HG03060 (cell line): ENCODE data around the gene TMEM132D.

Experiments
- ATAC-seq: cut with Tn5 transposase; IDR thresholded peaks from one replicate; pipeline ENCODE4 v1.9.1; 2021; ENCODE audit warnings: low read depth, moderate number of reproducible peaks; ENCODE audit not compliant: unreplicated experiment

The TMEM132D gene

DNA sequence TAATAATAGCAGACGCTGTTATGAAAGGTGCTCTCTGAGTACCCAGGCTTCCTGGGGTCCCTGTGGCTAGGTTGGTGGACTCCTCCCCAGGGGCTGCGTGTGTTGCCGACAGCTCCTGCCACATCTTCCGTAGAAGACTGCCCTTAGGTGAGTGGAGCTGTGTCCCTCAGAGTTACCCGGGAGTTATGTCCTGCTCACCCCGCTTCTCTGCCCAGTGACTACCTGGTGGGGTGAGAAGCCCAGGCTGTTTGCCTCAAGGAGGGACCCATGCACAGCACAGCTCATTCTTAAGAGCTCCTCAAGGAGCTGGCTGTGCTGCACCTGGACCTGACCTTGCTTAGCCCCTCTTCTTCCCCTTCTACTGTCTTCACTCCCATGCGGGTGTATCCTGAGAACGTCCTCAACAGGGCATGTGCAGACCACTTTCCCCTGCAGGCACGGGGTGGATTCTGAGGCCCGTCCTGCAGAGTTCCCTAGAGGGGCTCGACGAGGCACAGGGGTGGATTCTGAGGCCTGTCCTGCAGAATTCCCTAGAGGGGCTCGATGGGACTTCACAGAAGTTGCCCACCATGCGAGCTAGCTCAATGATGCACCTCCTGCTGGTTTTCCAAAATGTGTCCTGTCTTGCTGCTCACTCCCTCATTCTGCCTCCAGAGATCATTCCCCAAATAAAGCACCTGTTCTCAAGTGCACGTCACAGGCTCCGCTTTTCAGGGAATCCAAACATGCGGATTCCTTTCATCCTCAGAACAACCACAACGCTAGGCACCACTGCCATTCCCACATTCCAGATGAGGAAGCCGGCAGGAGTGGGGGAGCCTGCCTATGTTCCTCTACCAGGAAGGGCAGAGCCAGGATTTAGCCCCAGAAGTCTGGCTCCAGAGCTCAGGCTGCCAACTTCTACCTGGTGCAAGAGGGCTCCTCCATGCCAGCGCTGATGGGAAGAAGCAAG lies 818.7 kb downstream of the TMEM132D start:
- no peak for ATAC-seq

DNA sequence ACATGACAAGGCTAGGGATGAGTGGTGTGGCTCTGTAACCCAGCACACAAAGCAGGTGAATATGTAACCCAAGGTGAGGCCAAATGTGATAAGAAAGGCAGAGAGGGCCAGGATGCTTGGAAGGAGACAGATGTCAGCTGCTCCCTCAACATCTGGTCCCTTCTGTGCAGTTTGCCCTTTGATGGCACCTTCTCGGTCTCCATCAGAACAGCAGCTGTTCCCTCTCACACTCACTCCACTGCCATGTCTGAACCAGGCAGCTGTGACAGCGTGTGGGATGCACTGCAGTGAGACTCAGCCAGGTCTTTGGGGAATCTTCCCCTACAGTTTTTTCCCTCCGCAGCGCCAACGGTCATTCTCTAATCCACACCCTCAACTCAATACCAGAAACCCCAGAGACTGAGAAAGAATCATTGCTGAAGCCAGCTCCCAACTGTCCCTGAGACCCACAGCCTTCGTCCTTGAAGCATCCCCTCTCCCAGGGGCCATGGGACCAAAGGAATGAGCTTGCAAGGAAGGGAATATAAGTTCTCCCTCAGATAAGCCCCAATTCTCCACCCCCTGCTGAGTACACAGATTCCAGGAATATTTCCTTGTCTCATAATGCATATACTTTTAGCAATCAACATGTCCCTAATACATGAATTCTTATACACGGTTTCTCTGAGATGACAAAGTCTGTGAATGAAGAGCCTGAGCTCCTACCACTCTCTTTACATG lies 820.5 kb downstream of the TMEM132D start:
- no peak for ATAC-seq

DNA sequence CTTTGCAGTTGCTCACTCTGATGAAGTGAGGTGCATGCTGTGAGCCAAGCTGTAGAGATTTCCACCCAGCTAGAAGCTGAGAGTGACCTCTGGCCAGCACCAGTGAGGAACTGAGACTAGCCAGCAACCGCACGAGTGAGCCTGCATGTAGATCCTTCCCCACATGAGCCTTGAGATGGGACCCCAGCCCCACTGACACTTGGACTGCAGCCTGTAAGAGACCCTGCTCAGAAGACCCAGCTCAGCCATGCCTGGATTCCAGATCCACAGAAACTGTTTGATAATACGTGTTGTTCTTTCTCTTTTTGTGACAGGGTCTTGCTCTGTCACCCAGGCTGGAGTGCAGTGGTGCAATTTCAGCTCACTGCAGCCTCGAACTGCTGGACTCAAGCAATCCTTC lies 821.4 kb downstream of the TMEM132D start:
- no peak for ATAC-seq

DNA sequence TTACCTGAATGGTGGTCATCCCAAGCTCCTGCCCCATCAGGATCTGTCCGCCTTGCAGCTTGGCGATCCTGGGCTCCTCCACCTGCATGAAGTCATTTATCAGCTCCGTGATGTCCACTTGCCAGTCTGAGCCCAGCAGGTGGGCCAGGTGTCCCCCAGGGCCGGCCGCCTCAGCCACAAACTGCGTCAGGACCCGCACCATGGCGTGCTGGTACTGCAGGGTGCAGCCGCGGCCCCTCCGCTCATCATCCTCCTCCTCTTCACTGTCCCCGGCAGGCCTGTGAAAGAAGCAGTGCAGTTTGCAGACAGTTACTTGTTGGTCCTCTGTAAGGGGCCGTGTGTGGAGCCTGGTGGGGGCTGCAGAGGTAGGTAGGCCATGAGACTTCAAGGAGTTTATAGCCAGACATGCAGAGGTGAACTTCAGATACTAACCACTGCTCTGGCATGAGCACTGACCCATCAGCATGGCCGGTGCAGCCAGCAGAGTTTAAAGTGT lies 822.0 kb downstream of the TMEM132D start:
- ATAC-seq, result no peak

DNA sequence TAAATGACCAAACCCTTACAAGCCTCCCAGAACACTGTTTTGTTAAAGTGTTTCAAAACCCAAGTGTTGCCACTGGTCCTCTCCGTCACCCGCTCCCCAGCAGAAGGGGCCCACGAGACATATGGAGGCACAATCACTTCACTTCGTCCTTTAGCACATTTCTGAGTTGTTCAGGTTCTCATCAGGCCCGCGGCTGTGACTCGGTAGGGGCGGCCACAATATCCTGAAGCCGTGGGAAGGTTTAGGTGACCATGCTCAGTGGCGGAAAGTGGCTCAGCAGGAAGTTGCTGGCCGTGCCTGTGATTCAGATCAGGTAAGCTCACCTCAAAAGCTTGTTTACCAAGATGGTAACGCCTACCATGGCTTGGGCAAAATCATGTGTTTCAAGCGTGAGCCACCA lies 823.0 kb downstream of the TMEM132D start:
- no peak for ATAC-seq

DNA sequence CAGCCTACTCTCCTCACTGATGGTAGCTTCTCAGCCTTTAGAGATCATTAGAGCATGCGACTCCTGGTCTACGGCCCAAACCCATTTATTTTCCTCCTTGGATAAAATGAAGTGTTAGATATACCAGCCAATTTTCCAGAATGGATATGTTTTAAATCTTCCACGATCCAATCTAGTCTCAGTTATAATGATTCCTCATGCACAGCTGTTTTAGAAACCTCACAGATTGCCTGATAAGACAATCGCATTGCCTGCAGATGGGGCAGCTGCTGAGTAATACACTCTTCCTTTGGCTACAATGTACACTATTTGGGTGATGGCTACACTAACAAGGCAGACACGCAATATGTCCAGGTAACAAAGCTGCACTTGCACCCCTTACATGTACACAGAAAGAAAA lies 823.4 kb downstream of the TMEM132D start:
- no peak for ATAC-seq

DNA sequence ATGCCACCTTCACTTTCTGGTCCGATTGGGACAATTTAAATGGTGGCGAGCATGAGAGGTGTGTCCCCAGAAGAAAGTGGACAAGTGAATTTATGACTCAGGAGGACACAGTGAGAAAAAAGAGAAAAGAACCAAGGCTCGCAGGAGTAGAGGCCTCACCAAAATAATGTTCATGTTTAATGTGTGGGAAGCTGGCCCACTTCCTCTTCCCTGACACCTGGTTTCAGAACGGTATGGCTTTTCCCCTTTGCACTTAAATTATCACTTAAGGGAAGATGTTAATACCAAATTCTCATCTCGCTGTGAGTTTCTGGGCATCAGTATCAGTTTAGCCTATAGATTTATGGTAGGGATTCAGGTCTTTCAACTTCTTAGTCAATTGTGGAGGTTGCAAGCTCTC lies 824.1 kb downstream of the TMEM132D start:
- no peak for ATAC-seq

DNA sequence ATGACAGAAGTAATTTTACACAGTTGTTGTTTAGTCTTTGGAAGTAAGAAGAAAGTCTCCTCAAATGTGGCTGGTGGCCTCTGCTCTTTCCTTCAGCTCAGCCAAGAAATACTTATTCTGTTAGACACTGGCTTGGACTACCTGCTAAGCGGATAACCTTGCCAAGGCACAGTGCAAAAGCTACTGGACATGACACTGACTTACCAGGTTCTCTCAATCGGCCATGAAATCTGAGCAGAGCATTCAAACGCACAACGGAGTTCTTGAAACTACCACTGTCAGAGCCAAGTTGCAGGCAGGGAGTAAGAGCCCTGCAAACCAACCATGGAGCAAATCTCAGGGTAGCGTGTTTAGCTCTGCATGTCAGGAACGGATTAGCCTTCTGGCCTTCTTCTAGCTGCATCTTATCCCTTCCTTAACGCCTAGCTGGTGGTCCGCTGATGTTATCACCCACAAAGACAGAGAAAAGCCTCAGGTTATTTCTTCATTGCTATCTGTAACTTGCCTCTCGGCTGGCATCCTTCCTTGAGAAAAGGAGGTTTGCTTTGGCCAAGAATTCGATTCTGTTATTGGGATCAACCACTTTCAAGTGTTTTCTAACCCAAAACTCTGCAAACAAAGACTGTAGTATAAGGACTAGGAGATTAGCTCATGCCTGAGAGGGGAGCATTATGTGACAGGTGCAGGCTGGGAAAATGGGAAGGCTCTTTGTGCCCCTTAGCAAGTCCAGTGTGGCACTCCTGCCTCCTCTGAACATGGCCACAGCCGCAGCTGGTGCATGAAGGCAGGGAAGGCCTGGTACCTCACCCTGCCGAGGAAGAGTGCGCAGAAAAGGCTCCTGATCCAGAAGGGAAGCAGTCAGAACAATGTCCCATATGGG lies 827.1 kb downstream of the TMEM132D start:
- no peak for ATAC-seq

DNA sequence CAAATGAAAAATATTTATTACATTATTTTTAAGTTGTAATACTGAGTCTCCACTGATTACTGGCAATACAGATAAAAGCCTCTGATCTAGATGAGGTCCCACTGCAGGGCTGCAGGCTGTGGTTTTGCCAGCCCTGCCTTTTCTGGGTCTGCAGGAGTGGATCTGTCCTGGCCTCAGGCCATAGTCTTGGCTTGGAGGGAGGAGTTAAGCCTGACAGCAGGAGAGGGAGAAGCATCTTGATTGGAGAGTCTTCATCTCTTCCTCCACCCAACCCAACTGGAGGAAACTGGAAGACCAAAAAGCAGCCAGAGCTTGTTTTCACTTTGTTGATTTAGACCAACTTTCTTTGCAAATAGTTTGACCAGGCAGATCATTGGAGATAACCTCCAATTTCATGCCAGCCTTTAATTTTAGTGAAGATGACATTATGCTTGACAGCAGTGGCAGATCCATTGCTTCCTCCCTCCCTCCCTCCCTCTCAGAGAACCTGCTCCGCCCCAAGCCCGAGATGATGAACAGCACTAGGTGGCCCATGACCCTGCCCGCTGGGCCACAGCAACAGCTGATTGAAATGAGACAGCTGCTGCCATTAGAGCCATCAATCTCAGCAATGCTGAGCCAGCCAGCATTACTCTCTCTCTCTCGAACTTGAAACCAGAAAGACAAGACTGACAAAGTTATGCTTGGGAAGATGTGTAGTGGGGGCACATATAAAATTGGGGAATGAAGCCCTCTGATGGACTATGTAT lies 828.2 kb downstream of the TMEM132D start:
- ATAC-seq, result no peak

DNA sequence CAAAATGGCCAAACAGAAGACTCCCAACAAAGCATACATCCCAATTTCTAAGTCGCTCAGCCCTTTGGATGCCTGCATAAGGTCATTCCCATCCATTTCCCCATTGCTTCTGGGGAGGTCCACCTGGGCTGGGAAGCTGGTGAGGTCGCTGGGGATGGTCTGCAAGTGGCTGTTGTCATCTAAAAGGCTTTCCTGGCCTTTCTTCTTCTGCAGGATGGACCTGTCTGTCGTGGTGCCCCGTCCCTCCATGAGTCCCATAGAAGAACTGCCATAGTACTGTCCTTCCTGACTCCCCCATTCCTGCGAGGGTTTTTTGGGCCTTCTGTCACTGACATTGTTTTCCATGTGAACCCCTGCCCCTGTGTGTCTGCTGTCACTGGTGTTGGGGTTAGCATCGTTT lies 829.4 kb downstream of the TMEM132D start:
- ATAC-seq, result no peak

DNA sequence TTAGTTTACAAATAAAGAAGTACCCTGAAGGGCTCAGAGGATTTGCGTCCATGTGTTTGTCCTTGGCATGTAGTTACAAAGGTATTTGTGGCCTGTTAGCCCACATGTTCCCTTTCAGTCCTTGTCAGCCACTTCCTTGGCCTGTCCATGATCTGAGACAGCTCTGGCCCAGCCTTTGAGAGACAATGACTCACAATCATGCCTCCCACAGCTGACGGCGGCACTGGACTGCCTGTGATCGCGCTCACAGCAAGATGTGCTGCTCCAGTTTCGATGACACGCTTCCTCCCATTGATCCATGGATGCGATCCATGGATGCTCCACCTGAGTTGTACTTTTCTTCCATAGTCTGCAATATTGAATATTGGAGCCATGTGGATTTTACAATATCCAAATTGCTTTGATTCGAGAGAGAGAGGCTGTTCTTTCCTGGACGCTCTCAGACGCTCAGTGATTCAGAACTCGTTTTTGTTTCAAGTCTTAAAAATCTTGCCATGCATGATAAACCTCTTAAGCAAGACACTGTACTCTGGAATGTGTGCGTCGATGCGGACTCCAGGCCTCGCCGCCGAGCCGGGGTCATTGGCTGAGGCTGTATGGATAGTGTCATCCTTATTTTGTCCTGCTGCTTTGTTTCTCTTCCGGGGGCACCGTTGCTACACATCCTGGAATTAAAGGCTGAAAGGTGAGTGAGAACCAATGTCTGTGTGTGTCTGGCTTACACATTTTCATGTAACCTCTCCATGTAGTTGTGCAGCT lies 830.5 kb downstream of the TMEM132D start:
- no peak for ATAC-seq

DNA sequence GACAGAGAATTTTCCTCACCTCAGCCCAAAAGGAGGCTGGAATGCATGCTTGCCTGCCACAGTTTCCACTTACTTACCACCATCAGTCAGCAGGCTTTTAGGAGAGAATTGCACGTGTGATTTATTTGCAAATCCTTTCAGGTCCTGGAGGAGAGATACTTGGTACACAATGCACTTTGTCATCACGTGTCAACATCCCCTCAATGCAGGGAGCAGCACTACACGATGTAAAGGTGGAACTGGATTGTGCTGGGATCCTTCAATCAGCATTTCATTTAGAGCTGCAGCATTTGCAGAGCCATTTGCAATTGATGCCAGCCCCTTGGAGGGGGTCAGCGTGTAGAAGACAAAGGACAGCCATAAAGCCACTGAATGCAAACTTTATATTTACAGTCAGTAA lies 832.5 kb downstream of the TMEM132D start:
- ATAC-seq, result no peak

DNA sequence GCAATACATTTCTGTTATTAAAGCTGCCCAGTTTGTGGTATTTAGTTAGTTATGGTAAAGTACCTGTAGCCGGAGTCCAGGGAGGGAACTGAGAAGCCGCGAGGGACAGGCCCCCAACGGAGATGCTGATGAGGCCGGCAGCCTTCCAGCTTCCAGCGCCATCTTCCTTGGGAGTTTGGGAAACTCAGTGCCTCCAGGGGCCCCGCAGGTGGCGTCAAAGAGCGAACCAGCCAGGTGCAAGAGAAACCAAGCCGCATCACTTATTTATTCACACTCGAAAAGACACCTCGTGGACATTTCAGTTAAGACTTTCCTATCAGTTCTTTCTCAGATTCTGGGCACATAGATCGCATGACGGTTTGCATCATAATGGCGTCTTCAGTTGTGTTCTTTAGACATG lies 833.9 kb downstream of the TMEM132D start:
- ATAC-seq, result no peak

DNA sequence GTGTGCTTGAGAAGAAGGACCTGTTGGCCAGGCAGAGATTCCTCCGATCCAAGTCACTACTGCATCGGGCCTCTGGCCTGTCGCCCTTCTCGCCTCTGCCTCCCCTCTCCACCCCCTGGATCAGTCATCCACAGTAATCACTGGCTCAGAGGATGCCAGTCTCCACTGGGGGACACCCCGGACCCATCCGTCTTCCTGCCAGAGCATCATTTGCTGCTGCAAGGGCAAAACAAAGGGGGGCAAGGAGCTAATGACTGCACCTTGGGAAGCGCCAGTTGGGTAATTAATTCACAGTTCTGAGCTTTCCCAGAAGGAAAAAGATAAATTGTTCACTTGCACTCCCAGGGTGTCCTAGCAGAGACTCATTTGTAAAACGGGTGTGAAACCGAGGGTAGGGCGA lies 835.1 kb downstream of the TMEM132D start:
- no peak for ATAC-seq

DNA sequence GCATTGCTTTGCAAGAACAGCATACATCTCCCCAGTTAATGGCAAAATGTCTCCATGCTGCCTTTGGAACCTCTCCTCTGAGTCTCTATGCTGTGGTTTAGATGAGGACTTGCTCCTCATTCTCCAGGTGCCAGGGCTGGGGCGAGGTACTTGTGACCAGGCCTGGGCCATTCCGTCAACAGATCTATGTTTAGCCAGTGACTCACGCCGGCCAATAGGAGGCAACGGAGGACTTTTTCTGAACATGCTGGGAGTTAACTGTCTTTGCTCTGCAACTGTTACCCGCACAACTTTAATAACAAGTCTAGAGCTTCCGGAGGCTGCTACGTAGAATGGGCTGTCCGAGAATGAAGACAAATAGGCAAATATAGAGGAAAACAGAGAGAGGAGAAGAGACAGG lies 836.3 kb downstream of the TMEM132D start:
- no peak for ATAC-seq

DNA sequence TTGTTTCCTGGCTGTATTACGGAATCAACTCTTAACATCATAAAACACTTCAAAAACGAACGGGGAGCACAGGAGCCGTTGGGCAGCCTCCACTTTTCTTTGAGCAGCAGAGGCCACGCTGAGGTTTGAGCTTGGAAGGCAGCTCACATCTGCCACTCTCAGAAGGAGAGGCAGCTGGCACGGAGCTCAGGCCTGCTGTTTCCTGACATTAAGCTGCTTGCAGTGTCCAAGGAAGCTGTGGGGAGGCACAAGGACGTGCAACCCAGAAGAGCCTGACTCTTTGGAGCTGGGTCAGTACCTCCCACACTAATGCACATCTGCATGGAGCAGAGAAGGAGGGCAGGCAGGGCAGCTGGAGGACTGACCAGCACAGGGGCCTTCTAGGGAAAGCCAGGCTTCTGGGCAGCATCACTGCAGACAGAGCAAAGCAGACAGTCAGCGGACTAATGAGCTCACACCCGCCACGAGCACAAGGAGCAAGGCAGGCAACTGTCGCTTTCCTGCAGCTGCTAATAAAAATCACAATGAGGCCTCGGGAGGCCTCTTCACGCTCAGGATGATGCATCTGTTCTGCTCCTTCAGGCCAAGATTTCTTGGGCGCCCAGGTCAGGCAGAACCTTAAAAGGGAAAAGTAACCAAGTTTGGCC lies 839.5 kb downstream of the TMEM132D start:
- ATAC-seq, result no peak

DNA sequence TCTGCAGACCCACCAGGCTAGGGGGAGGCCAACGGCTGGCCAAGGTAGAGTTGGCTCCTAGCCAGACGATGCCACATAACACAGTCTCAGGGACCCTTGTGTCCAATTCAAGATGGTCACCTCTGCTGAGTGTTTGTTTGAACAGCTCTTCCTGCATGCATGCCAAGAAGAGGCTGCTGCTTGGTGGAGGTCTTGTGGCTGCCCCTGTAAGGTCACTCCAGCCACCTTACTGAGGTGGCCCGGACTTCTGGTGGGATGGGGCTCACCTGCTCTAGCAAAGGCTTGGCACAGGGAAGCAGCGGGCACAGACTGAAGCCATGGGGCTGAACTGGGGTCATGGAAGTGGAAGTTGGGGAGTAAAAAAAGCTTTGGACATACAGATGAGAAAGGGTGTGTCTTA lies 840.2 kb downstream of the TMEM132D start:
- ATAC-seq, result no peak

DNA sequence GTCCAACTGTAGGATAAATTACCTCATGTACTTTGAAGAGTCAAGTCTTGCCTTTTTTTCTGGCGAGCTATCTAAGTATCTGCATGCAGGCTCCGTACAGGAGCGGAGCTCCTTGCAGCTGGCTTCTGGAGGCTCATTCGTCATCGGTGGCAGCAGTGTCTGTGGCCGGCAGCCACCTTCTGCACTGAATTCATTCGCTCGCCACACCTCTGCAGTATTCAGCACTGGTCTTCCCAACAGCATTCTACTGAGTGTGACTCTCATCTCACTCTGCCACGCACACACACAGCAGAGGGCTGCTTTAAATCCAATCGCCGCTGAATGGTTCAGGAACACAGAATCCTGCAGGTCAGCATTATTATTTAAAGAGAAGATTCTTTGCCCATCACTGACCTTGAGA lies 850.6 kb downstream of the TMEM132D start:
- no peak for ATAC-seq

DNA sequence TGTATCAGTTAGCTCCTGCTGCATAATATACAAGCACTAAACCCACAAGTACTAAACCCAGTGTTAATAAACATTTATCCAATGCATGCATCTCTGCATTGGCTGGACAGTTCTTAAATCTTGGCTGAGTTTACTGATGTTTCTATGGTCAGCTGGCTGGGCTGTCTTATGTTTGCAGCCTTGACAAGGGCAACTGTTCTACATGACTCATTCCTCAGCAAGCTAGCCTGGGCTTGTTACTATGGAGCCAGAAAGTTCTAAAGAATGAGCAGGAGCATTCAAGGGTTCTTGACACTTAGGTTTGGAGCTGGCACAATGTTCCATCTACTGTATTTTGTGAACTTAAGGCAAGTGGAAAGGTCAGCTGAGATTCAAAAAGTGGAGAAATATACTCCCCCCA lies 851.5 kb downstream of the TMEM132D start:
- no peak for ATAC-seq
